ENCODE measurements around the gene MED13L.

Gene MED13L

DNA sequence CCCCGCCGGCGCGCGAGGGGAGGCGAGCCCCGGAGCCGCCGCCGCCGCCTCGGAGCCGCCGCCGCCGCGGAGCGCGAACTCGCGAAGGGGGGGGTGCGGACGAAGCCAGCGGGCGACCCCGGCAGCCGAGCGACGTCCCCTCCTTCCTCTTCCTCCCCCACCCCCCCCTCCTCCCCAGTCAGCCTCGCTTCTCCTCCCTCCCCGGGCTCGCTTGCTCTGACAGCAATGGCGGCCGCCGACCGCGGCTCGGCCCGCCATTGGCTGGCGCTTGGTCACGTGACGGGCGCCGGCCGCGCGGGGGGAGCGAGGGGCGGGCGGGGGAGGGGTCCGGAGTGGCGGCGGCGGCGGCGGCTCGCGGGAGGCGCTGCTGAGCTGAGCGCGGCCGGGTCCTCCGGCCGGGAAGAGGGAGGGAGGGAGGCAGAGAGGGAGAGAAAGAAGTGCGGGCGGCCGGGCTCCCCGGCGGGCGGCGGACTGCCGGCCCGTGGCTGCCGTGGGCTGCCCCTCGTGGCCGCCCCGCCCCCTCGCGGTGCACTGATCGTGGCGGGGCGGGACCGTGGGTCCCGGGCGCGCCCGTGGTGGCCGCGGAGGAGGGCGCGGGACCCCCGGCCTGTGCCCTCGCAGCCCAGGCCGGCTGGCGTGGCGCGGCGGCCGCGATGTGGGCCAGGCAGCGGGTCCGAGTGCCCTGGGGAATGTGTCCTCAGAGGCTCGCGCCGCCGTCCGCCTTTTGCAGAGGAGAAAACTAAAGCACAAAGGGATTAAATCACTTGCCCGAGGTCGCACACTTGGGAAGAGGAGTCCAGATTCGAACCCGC, at the start of gene MED13L:
MED13L (minus strand) TSS at position 227 of the 812 bp plus-strand sequence. CDS start 562 bp downstream, outside the sequence.
- Histone ChIP-seq H3K4me1 (ENCODE audit: insufficient read depth, poor library complexity, severe bottlenecking) (peaks cover 22% of the 10 kb centered on the region), H3K4me3 (ENCODE audit: severe bottlenecking) (peak within 1 kb of the TSS; percentile 100), H3K27me3 (ENCODE audit: insufficient read depth, poor library complexity, severe bottlenecking) (no peaks in the 10 kb centered on the region), H3K27ac (ENCODE audit: poor library complexity, severe bottlenecking) (peak within 1 kb of the TSS; percentile 53), H3K9me3 (ENCODE audit: severe bottlenecking) (no peaks in the 10 kb centered on the region), H3K36me3 (ENCODE audit: low read depth) (no peaks in the 10 kb centered on the region)
- TF ChIP-seq CTCF (IDR thresholded peaks at IDR 0.05; ENCODE audit: poor library complexity, severe bottlenecking) = peak; percentile 80
- peak; percentile 71 for ATAC-seq (ENCODE audit: low read depth)
- peak; percentile 80 for DNase-seq (ENCODE audit: low spot score)

DNA sequence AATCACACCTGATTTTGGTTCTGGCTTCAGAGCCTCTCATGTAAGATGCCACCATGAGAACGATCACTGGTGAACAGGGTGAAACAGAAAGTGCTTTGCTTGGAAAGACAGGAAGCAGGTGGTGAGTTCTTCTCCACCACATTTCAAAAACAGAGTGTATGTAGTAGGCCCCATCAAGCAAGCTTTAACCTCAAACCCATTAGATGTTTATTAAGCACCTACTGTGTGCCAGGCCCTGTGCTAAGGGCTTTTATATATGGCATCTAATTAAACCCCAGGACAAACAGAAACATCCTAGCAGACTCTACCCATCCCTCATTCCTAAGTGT, 47.8 kb upstream of the MED13L start:
- no peak for DNase-seq (ENCODE audit: low spot score)
- Histone ChIP-seq H3K4me1 (ENCODE audit: insufficient read depth, poor library complexity, severe bottlenecking) (peaks cover 3% of the 10 kb centered on the region), H3K27ac (ENCODE audit: poor library complexity, severe bottlenecking) (no peak overlapping the region), H3K36me3 (ENCODE audit: low read depth) (no peaks in the 10 kb centered on the region), H3K4me3 (ENCODE audit: severe bottlenecking) (no peak overlapping the region), H3K27me3 (ENCODE audit: insufficient read depth, poor library complexity, severe bottlenecking) (no peaks in the 10 kb centered on the region), H3K9me3 (ENCODE audit: severe bottlenecking) (no peaks in the 10 kb centered on the region)
- no peak for ATAC-seq (ENCODE audit: low read depth)
- TF ChIP-seq CTCF (IDR thresholded peaks at IDR 0.05; ENCODE audit: poor library complexity, severe bottlenecking) = no peak

DNA sequence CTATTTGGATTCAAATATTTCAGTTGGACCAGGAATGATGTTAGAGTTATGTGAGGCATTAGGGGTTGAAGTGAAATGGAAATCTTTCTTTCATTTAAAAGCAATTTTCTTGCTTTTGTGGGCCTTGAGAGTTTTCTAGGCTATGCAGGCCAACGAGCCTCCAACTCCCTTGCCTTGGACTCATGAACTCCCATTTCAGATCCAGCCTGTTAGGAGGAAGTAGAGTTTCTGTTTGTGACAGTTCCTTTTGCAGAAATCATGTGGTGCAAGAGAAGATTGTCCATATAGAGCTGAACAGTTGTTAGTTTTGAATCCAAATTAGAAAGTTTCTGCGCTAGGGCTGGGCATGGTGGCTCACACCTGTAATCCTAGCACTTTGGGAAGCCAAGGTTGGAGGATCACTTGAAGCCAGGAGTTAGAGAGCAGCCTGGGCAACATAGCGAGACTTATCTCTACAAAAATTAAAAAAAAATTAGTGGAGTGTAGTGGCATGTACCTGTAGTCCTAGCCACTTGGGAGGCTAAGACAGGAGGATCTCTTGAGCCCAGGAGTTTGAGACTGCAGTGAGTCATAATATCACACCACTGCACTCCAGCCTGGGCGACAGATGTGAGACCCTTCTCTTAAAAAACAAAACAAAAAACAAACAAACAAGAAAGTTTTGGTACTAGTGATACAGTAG, 47.3 kb upstream of the MED13L start:
- ATAC-seq (ENCODE audit: low read depth) = no peak

DNA sequence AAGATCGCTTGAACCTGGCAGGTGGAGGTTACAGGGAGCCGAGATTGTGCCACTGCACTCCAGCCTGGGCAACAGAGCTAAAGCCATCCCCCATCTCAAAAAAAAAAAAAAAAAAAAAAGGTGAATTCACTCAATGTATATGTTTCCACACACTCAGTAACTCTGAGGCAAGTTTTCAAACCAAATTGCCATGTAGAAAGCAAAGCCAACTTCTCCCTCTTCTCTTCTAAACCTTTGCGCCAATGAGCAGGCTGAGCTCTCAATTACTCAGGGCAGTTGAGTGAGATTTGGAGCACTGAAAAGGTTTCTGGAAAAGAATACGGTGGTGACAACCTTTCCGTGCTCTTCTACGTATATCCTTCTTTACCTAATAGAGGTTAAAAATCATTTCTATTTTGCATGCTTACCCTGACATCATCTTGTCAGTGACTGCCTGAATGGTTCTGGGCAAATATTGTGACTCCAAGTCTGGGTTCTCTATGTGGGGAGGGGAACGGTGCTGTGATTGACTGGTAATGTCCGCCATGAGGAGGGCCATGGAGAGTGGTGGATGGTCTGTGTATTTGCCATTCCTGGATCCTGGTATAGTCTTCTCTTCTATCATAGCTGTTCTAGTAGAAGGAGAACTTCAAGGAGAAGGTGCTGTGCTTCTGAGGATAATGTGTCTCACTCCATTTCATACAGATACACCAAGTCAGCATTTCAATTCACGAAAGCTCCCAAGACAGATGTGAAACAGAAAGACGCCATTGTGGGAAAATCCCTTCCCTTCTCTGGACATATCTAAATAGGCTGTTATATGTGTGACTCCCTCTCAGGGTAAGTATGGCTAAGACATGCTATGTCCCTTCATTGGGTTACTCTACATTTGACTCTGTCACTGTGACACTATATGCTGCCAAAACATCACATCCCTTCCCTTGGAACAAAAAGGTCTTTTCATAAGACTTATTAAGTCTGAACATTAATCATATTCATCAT, 46.2 kb upstream of the MED13L start:
- ATAC-seq (ENCODE audit: low read depth) (no peak), DNase-seq (ENCODE audit: low spot score) (no peak)
- H3K9me3 ChIP-seq (ENCODE audit: severe bottlenecking) = no peaks in the 10 kb centered on the region
- H3K4me3 ChIP-seq (ENCODE audit: severe bottlenecking) = no peak overlapping the region
- H3K27me3 ChIP-seq (ENCODE audit: insufficient read depth, poor library complexity, severe bottlenecking) = no peaks in the 10 kb centered on the region
- no peak overlapping the region for H3K27ac ChIP-seq (ENCODE audit: poor library complexity, severe bottlenecking)
- no peak for TF ChIP-seq CTCF (IDR thresholded peaks at IDR 0.05; ENCODE audit: poor library complexity, severe bottlenecking)
- H3K36me3 ChIP-seq (ENCODE audit: low read depth) = no peaks in the 10 kb centered on the region
- H3K4me1 ChIP-seq (ENCODE audit: insufficient read depth, poor library complexity, severe bottlenecking) = peaks cover 17% of the 10 kb centered on the region

More for the DNA sequence above, 47.3 kb upstream of the MED13L start:
- DNase-seq (ENCODE audit: low spot score) = no peak
- no peaks in the 10 kb centered on the region for H3K9me3 ChIP-seq (ENCODE audit: severe bottlenecking)
- H3K27ac ChIP-seq (ENCODE audit: poor library complexity, severe bottlenecking) = no peak overlapping the region
- no peak for TF ChIP-seq CTCF (IDR thresholded peaks at IDR 0.05; ENCODE audit: poor library complexity, severe bottlenecking)
- H3K27me3 ChIP-seq (ENCODE audit: insufficient read depth, poor library complexity, severe bottlenecking) = no peaks in the 10 kb centered on the region
- H3K4me1 ChIP-seq (ENCODE audit: insufficient read depth, poor library complexity, severe bottlenecking) = peaks cover 7% of the 10 kb centered on the region
- H3K4me3 ChIP-seq (ENCODE audit: severe bottlenecking) = no peak overlapping the region
- H3K36me3 ChIP-seq (ENCODE audit: low read depth) = no peaks in the 10 kb centered on the region
